Gastroesophageal sphincter (tissue), 3 donors: ENCODE data around the gene ZNF746.

Experiments used
- CTCF ChIP-seq, 4 experiments: fragments of 200-600 bp in 2 of 4; fragments of 450-650 bp in 2 of 4; sonication (generic) in 1 of 4; IDR thresholded peaks; one replicate each; pipeline ENCODE4 v1.5.1; 2017 to 2019; ENCODE audit warnings: antibody characterized with exemption in 4 of 4, mild to moderate bottlenecking in 2 of 4, moderate library complexity in 2 of 4
- EP300 ChIP-seq: sonication (generic); formaldehyde crosslinking; IDR thresholded peaks from one replicate; pipeline ENCODE4 v1.6.1; 2017; ENCODE audit warnings: antibody characterized with exemption, mild to moderate bottlenecking
- POLR2A ChIP-seq, 2 donors: fragments of 450-650 bp; IDR thresholded peaks; one replicate each; pipeline ENCODE4 v1.6.1; 2017; ENCODE audit warnings: antibody characterized with exemption in 2 of 2, mild to moderate bottlenecking in 2 of 2, moderate library complexity in 1 of 2
- POLR2AphosphoS5 ChIP-seq: sonication (generic); formaldehyde crosslinking; IDR thresholded peaks from one replicate; pipeline ENCODE4 v1.6.1; 2017; ENCODE audit warnings: antibody characterized with exemption

DNA sequence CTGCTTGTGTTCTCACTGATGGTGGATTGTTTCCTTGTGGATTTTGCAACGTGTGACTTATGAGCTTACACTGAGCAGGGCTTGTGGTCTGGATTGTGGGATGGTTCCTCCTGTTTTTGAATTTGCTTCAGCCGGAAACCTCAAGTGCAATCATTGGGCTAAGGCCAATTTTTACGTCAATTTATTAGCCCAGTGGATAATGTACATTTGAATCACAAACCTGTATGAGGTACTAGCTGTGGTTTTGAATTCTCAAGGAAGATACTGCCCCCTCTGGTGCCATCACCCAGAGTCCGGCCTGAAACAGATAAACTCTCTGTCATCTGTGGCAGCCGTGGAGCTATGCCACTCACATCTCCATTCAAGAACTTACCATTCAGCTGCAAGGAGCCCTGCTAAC lies 29.4 kb downstream of the ZNF746 start:
- TF ChIP-seq CTCF (IDR thresholded peaks at IDR 0.05) (no peak), POLR2AphosphoS5 (no peak), POLR2A (IDR thresholded peaks at IDR 0.05) (no peak), EP300 (no peak)
